GM18951 (cell line): ENCODE measurements around the gene EPB41L4B.

Source experiments
- POLR2A ChIP-seq: IDR thresholded peaks from 4 replicates; pipeline ENCODE4 v1.6.1; 2011; ENCODE audit warnings: mild to moderate bottlenecking; ENCODE audit not compliant: insufficient read length, insufficient read depth; ENCODE audit errors: extremely low read depth
- in situ Hi-C: fragments of 300-500 bp; cut with MboI; formaldehyde crosslinking; loops from one replicate; pipeline ENCODE4 v1.12.0; 2022; ENCODE audit warnings: low sequenced_read_pairs, mixed read lengths, inconsistent platforms; ENCODE audit not compliant: unreplicated experiment

The EPB41L4B gene

DNA sequence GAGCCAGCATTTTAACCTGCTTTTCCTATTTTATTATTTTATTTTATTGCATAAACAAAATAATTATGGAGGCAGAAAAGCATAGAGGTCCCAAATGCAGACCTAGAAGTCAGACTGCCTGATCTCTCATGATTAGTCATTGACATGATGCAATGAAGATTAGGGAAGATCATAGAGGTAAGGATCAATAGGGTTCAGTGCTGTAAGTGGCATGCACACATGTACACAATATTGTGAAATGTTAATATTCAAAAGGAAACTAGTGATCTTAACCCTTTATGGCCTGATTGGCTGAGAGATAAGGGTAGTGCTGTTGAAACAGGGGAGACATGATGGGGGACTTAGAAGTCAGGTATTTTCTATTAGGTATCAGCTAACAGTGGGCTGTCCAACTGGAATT lies 152.7 kb downstream of the EPB41L4B start:
- in situ Hi-C loops, result no loop called here
- TF ChIP-seq POLR2A, result no peak

DNA sequence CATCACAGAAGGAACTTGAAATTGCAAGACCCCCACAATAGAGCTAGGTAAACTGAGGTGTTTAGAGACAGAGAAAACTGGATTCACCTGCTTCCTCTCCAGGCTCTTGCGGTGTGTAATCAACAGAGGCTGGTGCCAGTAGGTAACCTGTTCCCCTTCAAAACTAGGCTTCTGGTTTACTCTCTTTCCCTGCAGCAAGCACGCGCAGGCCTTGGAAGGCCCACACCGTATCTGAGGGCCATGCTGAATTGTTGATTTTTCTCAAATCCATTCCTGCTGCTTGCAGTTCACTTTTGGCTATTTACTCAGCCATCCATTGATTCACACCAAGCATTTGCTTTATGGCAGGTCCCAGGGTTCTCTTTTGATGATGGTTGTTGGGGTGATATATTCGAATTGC lies 153.1 kb downstream of the EPB41L4B start:
- in situ Hi-C loops, result no loop called here
- TF ChIP-seq POLR2A, result no peak

DNA sequence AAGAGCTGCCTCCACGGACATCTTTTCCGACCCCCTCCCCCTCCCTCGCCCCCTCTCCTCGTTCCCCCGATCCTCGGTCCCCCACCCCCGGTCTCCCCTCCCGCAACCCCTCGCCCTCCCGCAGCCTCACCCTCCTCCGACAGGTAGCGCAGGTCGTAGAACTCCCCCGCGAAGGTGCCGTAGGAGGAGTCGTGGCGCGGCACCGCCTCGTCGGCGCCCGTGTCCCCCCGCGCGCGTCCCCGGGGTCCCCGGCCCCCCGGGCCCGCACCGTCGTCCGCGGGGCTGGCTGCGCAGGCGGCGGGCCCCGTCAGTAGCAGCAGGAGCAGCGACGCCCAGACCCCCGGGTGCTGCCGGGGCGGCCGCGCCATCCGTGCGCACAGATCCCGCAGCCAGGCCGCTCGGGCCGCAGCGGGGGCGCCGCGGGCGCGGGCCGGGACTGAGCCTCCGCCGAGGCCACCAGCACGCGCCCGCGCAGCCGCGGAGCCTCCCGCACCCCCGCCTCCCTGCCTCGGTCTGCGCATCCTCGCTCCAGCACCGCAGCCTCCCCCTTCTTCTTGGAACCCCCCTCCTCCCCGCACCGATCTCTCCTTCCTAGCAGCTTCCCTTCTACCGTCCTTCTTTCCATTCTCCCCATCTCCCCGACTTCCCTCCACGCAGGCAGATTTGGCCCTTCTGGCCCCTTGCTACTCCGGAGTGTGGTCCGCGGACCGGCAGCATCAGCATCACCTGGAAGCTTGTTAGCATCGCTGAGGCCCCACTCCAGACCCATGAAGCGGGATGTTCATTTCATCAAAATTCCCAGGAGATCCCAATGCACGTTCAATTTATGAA lies 153.9 kb downstream of the EPB41L4B start, which contains the start of gene FRRS1L:
Gene FRRS1L (minus strand): TSS at position 479 of the 831 bp plus-strand sequence. CDS start 111 bp downstream, at position 368.
- TF ChIP-seq POLR2A, result no peak
- in situ Hi-C loops, result no loop called here

DNA sequence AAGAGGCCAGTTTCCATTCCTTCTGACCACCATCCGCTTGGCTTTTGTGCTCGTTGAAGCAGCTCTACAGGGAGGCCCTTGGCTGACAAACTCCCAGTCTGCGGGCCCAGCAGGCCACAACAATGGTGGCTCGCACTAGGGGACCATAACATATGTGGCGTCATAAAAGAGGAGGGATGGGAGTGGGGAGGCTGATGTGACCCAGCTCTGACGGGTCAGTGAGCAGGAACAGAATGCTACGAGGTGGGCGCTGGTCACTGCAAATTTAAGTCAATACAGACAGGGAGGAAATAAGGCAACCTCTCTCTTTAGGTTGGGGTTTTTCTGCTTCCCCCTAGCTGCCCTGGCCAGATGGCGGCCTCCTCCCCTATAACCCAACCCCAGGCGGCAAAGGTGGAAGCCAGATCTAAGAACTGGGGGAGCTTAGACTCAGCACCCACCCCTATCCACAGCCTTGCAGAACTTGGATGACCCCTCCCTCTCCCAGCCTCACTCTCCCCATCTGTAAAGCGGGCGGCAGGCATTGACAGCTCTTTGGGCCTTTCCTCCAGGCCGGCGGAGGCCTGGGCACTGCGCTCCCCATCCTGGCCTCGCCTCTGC lies 154.6 kb downstream of the EPB41L4B start:
- no peak for TF ChIP-seq POLR2A
- in situ Hi-C loops, result no loop called here

DNA sequence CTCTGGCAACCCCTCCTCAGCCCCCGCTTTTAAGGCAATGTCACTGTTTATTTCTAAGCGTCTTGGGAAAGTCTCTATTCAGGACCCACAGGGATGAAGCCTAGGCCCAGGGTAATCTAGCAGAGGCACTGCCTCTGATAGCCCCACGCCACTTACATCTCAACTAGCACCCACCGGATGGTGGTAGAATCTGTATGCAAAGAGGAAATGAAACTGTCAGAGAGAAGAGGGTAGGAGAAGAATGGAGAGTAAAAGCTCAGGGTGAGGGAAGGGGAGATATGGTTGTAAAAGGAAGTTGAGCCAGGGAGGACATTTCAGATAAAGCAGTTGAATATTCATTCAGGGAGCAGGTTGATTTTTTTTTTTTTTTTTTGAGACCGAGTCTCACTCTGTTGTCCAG lies 156.8 kb downstream of the EPB41L4B start:
- no peak for TF ChIP-seq POLR2A
- in situ Hi-C loops, result no loop called here

DNA sequence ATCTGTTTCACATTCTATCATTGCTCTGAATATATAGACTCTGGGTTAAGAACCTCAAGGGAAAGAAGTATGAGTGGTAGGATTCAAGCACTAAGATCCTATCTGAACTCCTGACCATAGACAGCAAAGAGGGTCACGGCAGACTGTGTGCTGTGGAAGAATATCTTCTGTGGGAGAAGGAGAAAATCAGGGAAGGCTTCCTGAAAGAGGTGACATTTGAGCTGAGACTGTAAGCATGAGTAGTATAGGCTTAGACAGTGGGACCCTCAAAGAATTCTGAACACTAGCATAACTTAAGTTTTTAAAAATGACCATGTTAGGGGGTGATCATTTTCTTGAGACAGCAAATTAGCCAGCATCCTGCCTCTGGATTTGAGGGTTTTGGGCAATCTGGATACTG lies 157.7 kb downstream of the EPB41L4B start:
- in situ Hi-C loops, result no loop called here
- TF ChIP-seq POLR2A, result no peak

DNA sequence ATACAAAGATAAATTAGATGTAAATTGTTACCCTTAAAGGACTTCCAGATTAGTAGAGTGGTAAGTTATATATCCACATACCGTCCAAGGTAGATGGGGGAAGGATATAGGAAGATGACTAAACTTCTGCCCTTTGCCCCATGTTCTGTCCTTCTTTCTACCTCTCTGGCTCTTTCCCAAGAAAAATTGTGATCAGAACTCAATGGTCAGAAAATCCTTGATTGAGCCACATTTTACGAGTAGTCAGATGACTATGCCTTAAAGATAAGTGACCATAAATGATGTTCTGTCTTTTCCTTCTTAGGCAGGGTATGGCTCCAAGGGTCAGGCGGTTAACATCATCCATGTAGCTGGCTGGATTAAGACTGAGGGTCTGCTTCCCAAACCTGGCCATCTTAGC lies 158.2 kb downstream of the EPB41L4B start:
- in situ Hi-C loops, result no loop called here
- no peak for TF ChIP-seq POLR2A

DNA sequence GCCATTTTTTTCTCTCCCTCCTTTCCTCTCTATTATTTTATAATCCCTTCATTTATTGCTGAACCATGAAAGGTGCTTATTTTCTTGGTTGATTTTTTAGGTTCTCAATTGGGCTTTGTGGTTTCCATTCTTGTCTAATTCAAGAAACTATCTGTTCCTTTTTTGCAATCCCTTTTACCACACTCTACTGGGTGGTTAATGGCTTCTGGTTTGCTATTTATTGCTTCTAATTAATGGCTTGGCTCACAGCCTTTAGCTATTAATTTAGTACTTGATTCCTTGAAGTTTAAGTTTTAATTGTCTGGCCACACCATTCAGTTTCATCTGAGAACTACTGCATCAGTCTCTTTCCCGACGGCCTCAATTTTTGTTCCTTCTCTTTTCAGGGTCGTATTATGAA lies 159.4 kb downstream of the EPB41L4B start:
- in situ Hi-C loops, result no loop called here
- no peak for TF ChIP-seq POLR2A

DNA sequence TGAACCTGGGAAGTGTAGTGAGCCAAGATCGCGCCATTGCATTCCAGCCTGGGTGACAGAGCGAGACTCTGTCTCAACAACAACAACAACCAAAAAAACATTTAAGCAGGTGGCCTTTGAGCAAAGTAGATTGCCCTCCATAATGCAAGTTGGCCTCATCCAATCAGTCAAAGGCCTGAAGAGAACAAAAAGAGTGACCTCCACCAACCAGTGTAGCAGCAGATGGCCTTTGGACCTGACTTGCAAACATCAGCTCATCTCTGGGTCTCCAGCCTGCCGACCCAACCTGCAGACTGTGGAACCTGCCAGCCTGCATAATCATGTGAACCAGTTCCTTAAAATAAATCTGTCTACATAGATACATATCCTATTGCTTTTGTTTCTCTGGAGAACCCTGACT lies 161.3 kb downstream of the EPB41L4B start:
- TF ChIP-seq POLR2A, result no peak
- in situ Hi-C loops, result no loop called here

DNA sequence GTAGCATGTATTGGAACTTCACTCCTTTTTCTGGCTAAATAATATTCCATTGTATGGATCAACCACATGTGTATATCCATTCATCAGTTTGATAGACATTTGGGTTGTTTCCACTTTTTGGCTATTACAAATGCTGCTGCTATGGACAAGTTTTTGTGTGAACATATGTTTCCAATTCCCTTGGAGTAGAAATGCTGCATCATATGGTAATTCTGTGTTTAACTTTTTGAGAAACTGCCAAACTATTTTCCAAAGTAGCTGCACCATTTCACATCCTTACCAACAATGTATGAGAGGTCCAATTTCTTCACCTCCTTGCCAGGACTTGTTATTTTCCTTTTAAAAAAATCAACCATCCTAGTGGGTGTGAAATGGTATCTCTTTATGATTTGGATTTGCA lies 162.2 kb downstream of the EPB41L4B start:
- TF ChIP-seq POLR2A, result no peak
- in situ Hi-C loops, result no loop called here

DNA sequence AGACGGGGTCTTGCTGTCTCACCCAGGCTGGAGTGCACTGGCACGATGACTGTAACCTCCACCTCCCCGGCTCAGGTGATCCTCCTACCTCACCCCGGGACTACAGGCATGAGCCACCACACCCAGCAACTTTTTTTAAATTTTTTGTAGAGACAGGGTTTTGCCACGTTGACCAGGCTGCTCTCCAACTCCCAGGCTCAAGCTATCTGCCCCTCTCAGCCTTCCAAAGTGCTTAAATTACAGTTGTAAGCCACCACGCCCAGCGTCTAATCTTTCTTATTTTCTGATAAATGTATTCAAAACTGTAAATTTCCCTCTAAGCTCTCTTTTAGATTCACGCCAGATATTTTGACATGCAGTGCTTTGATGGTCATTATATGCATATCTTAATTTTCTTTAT lies 164.2 kb downstream of the EPB41L4B start:
- in situ Hi-C loops, result no loop called here

DNA sequence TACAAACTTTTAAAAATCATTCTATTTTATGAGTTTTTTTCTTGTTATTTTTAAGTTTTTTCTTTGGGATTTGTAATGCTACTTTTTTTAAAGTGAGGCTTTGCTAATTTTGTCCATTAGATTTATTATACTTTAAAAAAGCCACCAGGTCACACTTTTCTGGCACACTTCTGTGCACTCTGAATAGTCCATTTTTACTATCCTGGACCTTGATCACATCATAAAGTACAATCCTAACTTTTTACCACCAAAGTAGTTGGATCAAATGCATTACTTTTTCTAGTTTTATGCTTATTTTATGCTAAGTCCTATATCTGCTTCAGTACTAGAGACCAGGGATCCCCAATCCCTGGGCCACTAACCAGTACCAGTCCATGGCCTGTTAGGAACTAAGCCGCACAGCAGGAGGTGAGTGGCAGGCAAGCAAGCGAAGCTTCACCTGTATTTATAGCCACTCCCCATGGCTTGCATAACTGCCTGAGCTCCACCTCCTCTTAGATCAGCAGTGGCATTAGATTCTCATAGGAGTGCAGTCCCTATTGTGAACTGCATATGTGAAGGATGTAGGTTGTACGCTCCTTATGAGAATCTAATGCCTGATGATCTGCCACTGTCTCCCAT lies 169.8 kb downstream of the EPB41L4B start:
- TF ChIP-seq POLR2A, result no peak
- in situ Hi-C loops, result no loop called here

More for the DNA sequence above, 164.2 kb downstream of the EPB41L4B start:
- TF ChIP-seq POLR2A, result no peak

DNA sequence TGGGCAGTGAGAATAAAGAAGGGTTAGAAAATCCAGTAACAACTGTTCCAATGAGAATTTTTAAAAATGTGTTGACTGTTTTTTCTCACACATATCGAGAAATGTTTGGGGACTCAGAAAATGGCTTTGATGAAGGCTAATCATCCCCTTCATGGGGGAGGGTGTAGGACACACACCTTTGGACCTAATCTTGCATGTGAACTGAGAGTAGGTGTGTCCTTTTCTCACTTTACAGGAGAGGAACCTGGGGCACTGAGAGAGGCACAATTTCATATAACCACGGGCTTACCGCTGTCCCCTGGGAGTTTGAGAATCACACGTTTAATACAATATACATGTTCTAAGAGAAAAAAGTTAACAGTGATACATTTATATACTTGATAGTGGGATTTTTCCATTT lies 171.1 kb downstream of the EPB41L4B start:
- in situ Hi-C loops, result no loop called here
- TF ChIP-seq POLR2A, result no peak

DNA sequence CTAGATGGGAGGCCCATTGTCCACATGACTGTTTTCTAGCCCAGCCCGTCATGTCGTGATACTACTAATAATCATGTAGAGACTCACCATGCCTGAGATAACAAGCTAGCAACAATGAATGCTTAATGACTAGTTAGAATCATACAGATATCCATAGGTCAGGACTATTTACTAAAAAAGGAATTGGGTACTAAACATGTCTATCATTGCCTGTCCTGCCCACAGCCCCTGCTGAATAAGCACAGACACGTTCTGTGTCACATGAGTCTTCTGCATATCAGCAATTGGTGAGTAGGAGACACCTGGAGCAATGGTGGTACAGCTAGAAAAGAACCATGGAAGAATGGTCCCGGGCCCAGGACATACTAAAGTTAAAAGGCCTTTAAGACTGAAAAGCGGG lies 171.8 kb downstream of the EPB41L4B start:
- TF ChIP-seq POLR2A, result no peak
- in situ Hi-C loops, result no loop called here
